HL-60 (cell line): ENCODE measurements around the gene RPN2.

Experiments used
- DNase-seq, 2 experiments: peaks; one replicate each; pipeline ENCODE4 v3.0.0-alpha.2; 2010 to 2020; ENCODE audit warnings: low read depth in 1 of 2, low spot score in 1 of 2
- H3K27ac ChIP-seq: fragments of 250-450 bp; sonication (Bioruptor Pico); replicated peaks from 2 replicates; pipeline ENCODE4 v1.5.1; 2020; ENCODE audit warnings: mild to moderate bottlenecking, moderate library complexity
- H3K27me3 ChIP-seq: fragments of 250-450 bp; sonication (Bioruptor Pico); 2 replicates; pipeline ENCODE4 v1.5.1; 2021; ENCODE audit warnings: mild to moderate bottlenecking, moderate library complexity; ENCODE audit not compliant: insufficient read depth, poor library complexity, severe bottlenecking
- H3K4me3 ChIP-seq: replicated peaks from 2 replicates; pipeline ENCODE4 v1.5.1; 2011; ENCODE audit warnings: mild to moderate bottlenecking, control low read depth, low read length; ENCODE audit not compliant: insufficient read depth
- CTCF ChIP-seq: IDR thresholded peaks from one replicate; pipeline ENCODE4 v1.5.1; 2011; ENCODE audit warnings: low read length, control low read depth, inconsistent platforms; ENCODE audit not compliant: insufficient read depth
- GABPA ChIP-seq: IDR thresholded peaks from 2 replicates; pipeline ENCODE4 v1.6.1; 2012; ENCODE audit warnings: low read depth
- POLR2AphosphoS5 ChIP-seq: IDR thresholded peaks from 2 replicates; pipeline ENCODE4 v1.6.1; 2012; ENCODE audit warnings: low read depth
- REST ChIP-seq: IDR thresholded peaks from 2 replicates; pipeline ENCODE4 v1.6.1; 2012; ENCODE audit warnings: low read depth; ENCODE audit not compliant: insufficient replicate concordance
- SPI1 ChIP-seq: IDR thresholded peaks from 2 replicates; pipeline ENCODE4 v1.6.1; 2012; ENCODE audit warnings: low read depth, mild to moderate bottlenecking, borderline replicate concordance

The RPN2 gene

DNA sequence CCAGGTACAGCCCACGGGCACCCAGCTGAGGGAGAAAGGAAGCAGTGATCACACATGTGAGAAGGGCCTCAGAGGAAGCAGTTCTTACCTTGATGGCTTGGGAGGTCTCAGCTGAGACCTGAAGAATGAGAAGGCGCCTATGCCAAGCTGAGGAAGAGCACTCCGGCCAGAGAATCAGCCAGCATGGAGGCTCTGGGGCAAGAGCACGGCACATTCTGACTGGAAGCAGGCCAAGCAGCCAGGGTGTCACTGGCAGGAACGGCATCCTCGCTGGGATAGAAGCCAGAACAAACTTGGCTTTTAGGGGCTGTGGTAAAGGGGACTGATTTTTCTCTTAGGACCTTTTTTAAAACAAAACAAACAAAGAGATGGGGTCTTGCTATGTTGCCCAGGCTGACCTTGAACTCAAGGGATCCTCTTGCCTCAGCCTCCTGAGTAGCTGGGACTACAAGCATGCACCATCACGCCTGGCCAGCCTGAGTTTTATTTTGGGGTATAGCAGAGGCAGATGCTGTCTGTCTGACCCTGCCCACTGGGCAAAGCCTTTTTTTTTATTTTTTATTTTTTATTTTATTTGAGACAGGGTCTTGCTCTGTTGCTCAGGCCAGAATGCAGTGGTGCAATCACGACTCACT, 64.9 kb downstream of the RPN2 start:
- H3K4me3 ChIP-seq, result no peak overlapping the region
- H3K27ac ChIP-seq, result no peak overlapping the region
- H3K27me3 ChIP-seq, result no peaks in the 10 kb centered on the region
- TF ChIP-seq CTCF, result no peak
- no peak for TF ChIP-seq POLR2AphosphoS5
- TF ChIP-seq GABPA, result no peak
- no peak for DNase-seq

DNA sequence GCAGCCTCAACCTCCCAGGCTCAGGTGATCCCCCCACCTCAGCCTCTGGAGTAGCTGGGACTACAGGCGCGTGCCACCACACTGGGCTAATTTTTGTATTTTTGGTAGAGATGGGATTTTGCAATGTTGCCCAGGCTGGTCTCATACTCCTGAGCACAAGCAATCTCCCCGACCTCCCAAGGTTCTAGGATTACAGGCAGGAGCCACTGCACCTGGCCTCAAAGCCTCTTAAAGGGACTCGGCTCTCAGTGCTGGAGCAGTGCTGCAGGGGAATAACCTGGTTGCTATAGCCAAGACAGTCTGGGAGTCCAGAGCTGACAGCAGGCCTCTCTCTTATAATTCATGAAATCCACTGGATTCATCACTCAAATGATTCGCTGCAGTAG, 65.4 kb downstream of the RPN2 start:
- TF ChIP-seq GABPA, result no peak
- TF ChIP-seq CTCF, result no peak
- no peak for TF ChIP-seq REST
- no peak for TF ChIP-seq SPI1
- no peak for TF ChIP-seq POLR2AphosphoS5

DNA sequence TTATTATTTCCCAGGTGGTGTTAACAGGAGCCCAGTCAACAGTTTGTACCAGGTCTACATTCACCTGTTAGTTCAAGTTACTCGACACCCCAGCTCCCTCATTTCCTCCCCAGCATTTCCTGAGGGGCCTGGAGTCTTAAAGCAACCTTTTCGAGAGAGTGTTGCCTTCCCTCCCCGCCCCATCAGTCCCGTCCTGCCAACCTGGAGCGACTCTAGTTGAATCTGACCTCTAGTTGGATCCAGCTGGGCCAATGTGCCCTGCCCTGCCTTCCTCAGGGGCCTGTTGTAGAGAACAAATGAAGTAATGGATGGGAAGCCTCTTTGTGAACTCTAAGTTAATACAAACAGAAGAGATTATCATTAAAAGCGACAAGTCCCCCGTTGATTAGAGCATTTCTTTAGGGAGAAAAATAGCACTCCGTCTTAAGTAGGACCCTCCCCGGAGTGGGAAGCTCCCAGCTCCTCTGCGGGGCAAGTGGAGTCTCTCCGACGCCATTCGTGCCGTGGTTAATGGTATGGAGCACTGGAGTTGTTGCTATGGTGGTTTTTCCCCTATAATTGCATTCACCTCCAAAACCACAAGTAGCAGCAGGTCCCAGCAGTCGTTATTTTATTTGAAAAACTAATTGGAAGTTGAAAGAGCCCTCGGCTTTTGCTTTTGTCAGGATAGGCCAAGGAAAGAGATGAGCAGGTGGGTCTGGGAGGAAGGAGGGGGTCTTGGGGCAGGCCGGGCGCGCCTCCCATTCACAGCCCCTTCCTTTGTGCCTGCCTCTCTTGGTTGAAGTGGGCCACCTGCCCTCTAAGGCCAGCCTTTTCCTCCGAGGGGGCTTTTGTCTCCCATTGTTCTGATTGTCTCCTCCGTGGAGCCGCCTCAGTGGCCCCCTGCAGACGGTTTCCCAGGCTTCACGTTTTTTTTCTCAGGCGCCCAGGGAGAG, 66.4 kb downstream of the RPN2 start:
- TF ChIP-seq CTCF, result no peak
- no peak for TF ChIP-seq GABPA
- no peak for TF ChIP-seq REST
- no peak for TF ChIP-seq SPI1
- no peak for TF ChIP-seq POLR2AphosphoS5
- Histone ChIP-seq H3K27ac (no peak overlapping the region), H3K4me3 (no peak overlapping the region), H3K27me3 (no peaks in the 10 kb centered on the region)
- no peak for DNase-seq

More for the DNA sequence above, 65.4 kb downstream of the RPN2 start:
- DNase-seq, result no peak
- no peaks in the 10 kb centered on the region for H3K27me3 ChIP-seq
- no peak overlapping the region for H3K4me3 ChIP-seq
- no peak overlapping the region for H3K27ac ChIP-seq
